Amygdala (tissue), 56 donors: Measurements from ENCODE around the gene LRMDA.

Experiments
- DNase-seq, 56 donors: peaks; one replicate each; lab custom pipeline; 2025; lab: John Stamatoyannopoulos, UW

Gene LRMDA

DNA sequence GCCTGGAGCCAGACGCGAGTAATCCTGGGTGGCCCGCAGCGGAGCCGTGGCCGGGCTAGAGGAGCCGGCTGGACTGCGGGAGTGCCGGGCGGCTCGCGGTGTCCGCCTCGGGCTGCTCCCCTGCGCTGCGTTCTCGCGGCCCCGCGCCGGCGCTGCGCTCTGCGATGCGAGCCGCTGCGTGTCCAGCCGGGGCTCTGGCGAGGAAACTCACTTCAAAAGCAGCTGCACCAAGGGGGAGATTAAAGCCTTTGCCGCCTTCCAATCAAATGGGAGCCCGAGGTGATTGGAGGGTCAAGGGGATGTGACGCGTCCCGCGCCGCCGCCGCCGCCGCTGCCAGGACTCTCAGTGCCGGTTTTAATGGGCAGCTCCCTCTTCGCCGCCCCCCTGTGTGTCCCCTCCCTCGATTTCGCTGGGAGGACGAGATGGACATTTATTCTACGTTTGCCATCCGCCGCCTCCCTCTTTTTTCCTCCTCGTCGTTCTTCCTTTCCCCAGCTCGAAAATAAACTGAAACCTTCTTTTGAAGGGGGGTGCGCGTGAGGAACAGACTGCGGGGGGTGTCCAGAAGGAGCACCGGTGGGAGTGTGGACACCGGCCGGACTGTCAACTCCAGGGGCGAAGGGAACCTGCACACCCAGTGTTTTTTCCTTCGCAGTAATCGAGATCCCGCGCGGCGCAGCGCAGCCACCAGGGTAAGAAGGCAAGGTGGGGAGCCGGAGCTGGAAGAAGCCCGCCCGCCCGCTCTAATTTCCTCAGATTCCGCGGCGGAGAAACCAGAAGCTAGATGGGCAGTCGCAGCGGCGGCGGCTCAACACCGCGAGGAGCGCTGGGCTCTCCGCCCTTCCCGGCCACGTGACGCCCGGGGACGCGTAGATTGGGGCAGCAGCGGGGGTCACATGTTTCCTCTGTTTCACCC, 29.6 kb upstream of the LRMDA start, which contains the start of gene ZNF503:
TSS of gene ZNF503 (minus strand) at position 196 of the 917 bp plus-strand sequence. CDS start 345 bp downstream, outside the sequence.
- peak; percentile 60 to 98 (median 93) for DNase-seq

- DNase-seq, result peak in 5 of 56 donors; percentile 30 to 65 (median 48)
Measured at GRCh38 chr10:75402486-75403143, 28.8 kb upstream of the LRMDA start.

DNA sequence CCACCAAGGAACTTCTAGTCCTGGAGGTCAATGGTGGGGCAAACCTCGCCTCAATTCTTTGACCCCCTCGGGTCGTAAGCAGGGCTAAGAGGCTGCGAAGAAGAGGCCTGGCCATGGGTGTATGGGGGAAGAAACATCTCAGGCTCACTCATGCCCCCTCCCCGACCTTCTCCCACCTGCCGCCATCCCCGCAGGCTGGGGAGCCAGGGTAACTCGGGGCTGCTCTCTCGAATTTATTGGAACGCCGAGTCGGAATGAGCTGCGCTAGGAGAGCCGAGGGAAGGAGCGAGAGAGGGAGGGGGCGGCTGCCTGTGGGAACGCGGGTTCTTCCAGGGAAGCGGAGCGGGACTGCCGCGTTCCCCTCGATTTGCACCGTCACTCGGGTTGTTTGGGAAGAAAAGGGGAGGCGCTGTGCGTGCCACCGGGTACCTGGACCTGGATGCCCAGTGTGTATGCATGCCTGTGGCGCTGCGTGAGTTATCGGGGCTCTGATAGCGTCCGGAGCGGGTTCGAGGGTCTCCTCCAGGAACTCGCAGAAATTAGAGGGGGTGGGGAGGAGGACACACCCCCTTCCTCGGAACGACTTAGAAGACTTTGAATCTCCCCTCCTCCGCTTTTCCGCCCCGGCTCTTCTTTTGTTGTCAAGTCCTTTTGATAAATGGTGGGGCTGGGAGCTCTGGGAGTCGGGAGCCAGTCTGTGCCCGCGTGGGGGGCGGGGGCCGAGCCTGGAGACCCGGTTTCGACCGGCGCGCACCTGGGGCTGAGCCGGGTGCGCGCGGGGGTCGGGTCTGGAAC, 28.1 kb upstream of the LRMDA start:
- peak in 10 of 56 donors; percentile 18 to 48 (median 30) for DNase-seq

DNA sequence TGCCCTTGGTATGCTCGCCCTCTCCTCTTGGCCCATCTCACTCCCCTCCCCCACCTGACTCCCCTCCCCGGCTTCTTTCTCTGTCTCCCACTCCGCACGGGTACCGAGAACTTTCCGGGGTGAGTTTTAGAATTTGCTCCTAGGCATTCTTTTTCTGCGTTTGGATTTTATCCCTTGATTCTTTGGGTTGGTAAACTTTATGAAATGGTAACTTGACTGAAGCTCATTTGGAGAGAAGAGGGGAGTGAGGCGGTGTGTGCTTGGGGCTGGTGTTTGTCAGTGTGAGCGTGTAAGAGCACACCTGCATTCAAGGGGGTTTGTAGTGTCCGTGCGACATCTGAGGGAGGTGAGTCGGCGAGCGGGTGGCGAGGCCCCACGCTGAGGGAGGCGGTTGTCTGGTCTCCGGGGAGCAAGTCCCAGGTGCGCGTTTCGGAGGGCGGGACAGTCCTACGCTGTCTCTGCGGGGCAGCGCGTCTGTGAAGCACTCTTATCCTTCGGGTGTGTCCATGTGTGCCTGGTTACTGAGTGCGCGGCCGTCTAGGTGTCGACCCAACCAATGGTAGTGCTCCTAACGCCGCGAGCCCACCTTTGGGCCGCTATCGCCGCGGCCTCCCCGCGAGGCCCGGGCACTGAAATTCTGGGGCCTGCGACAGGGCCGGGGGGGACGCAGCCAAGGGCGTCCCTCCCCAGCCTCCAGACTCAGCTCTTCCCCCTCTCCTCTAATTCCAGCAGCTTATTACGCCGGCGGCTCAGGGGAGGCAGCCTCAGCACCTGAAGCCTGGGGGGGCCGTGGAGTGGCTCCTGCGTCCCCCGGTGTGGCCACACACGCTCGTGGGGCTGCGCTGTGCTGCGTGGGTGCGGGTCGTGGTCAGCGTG, 27.2 kb upstream of the LRMDA start:
- DNase-seq, result peak in 1 of 56 donors; percentile 35

DNA sequence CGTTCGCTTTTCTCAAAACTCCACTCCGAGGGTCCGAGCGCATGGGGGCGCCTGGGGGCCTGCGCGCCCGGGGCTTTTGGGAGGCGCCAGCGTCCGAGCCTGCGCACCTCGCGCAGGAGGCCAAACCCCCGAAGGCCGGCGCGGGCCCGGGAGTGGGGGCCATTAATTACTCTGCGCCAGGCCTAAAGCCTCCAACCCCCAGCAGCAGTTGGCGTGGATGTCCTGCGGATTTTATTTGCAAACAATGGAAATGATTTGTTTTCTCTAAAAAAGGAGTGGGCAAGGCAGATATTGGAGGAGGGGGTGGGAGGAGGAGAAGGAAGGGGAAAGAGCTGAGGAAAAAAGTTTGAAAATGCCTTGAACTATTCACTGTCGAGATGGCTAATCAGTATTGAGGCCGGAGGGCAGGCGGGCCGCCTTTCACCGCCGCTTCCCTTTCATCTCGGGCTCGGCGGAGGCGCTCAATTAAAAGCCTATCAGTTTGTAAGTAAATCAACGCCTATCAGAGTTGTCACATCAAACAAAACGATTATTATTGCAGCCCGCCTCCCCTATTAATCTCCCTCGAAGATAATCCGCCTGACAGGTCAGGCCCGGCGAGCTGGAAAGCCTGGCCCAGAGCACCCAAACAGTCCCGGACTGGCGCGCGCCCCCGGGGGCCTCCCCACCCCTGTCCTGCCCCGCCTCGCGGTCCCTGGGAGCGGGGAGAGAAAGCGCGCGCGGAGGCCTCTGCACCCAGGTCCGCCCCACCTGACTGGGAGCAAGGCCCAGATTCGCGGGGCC, 26.4 kb upstream of the LRMDA start:
- DNase-seq, result peak in 2 of 56 donors; percentile 14 to 22

- DNase-seq, result no peak
Measured at GRCh38 chr10:75405598-75406461, 25.6 kb upstream of the LRMDA start.

GRCh38 chr10:75406462-75407223, 24.8 kb upstream of the LRMDA start:
- no peak for DNase-seq

- DNase-seq, result no peak
Measured at GRCh38 chr10:75407224-75407712, 24.2 kb upstream of the LRMDA start.

DNA sequence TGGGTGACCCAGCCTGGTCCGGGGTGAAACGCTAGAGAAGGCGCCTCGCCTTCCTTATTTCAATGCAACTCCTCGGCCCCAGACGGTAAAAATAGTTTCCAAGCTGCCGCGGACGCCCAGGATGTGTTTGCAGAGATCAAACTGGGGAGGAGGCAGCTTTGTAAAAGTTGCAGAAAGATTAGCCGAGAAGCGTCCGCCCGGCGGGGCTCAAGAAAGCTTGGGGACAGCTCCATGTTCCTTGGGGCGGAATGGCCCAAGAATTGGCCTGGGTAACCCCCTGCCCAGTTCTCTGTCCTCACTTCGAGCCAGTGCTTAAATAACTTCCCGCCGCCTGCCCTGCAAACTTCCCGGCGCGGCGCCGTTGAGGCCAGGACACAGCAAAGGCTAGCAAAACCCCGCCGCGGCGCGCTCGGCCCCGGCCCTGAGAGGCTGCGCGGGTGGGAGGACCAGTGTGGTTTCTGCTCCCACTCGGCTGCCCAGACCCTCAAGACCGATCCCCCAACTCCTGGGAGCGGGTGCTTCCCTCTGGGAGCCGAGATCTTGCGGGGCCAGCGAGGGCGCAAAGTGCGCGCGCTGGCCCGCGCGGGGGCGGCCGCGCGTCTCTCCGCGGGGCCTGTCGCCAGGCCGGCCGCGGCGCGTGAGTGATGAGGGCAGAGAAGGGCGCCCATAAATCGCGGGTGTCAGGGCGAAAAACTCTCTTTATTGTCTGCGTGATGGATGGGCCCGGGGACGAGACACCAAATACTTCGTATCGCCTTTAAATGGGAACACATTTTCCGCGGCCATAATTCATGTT, 23.5 kb upstream of the LRMDA start:
- DNase-seq, result peak in 6 of 56 donors; percentile 12 to 49 (median 29)

- no peak for DNase-seq
Measured at GRCh38 chr10:75408509-75408875, 22.9 kb upstream of the LRMDA start.

GRCh38 chr10:75408911-75409885, 22.2 kb upstream of the LRMDA start:
- peak in 17 of 56 donors; percentile 24 to 63 (median 36) for DNase-seq

DNA sequence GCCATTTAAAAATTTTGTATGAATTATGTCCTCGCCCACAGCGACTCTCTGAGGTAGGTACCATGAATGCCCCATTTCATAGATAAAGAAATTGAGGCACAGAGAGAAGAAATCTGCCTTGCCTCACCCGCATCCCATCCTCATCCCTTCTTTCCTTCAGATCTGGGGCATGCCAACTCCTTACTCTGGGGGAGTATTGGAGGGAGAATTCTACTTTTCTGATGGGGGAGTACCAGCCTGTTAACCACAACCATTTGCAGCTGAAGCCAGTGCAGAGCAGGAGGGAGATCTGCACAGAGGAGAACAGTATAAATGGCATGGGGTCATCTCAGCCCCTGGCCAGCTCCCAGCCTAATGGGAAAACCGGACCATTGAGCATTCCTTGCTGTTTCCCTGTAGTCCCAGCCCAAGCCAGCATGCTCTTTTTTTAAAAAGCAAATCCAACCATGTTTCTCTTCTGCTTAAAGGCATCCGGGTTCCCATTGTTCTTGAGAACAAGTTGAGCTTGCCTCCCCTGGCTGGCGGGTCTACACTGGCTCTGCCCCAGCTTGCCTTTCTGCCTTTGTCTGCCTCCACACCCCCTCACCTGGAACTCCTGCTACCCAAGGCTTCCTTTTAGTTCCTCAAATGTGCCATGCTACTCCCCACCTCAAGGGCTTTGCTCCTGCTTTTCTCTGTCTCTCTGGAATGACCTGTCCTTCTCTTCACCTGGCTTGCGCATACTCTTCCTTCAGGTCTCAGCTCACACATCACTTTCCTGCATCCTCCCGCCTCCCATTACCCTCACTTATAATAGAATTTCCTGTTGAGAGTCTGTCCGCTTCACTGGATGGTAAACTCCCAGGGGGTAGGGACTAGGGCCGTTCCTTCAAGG, 21.1 kb upstream of the LRMDA start:
- DNase-seq, result no peak

- no peak for DNase-seq
Measured at GRCh38 chr10:75414527-75414926, 16.9 kb upstream of the LRMDA start.

DNA sequence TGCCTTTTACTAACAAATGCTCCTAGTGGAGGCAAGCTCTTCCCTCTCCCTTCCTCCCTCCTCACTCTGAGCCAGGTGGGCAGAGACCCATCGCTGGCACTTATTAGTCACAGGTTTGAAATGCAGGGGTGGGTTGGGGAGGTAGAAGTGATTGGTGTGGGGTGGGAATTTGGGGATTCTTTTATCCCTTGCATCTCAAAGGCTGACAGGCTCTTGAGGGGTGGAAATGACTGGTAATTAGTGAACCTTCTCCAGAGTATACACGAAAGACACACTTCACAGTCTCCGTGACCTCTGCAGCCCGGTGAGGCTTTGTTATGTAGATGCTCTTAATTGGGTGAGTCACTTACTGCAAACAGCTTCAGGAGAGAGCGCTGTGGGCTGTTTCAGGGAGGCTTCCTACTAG, 13.9 kb upstream of the LRMDA start:
- no peak for DNase-seq
